ENCODE results near the gene NBPF3.
"Not testable (repeated sequence)": the region's sequence is repeated elsewhere in the genome, so short reads cannot be mapped to it uniquely, and the experiment has no call there.

Gene NBPF3, protein sequence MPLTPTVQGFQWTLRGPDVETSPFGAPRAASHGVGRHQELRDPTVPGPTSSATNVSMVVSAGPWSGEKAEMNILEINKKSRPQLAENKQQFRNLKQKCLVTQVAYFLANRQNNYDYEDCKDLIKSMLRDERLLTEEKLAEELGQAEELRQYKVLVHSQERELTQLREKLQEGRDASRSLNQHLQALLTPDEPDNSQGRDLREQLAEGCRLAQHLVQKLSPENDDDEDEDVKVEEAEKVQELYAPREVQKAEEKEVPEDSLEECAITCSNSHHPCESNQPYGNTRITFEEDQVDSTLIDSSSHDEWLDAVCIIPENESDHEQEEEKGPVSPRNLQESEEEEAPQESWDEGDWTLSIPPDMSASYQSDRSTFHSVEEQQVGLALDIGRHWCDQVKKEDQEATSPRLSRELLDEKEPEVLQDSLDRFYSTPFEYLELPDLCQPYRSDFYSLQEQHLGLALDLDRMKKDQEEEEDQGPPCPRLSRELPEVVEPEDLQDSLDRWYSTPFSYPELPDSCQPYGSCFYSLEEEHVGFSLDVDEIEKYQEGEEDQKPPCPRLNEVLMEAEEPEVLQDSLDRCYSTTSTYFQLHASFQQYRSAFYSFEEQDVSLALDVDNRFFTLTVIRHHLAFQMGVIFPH

DNA sequence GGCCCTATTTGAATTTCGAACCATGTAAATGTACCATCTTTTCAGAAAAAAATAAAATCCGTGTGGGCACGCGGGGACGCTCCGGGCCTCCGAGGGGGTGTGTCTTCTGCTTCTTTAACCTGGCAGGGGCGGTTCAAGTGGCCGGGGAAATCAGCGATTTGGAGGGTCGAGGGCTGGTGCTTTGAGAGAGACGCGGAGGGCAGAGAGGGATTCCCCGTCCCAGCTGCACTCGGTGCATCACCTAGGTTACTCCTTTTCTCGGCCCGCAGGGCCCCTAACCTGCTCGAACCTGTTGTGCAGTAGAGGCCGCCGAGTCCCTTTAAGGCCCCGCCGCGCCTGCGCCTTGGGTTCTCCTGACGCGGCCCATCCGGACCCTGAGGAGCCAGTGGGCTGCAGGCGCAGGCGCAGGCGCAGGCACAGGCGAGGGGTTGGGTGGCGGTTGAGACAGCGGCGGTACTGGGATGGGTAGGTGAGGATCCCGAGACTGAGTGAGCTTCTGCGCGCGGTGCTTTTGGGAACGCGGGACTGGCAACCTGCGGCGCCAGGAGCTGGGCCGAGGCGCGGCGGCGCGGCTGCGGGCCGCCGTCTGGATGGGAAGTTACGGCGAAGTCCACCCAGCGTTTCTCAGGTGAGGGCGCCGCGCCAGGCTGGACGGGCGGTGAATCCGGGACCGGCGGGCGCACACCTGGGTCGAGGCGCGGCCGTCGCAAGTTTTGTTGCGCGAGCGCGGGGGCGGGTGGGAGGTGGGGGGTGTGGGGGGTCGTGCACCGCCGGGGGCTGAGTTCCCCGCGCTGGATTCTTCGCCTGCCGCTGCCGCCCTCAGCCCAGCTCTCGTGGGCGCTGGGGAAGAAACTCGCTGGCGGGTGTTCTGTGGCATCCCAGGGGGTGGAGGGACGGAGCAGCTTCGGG, at the start of gene NBPF3:
Gene NBPF3 (plus strand): TSS at position 417 of the 909 bp plus-strand sequence. CDS start 4,950 bp downstream, outside the sequence.
- TF ChIP-seq Cebpa-rat (IDR thresholded peaks at IDR 0.05) = no peak
- peaks cover 9% of the 10 kb centered on the region; the same call in 1 of the 2 replicates for H4K20me1 ChIP-seq
- no peaks in the 10 kb centered on the region for H3K9me3 ChIP-seq
- H3K4me1 ChIP-seq = peaks cover 8% of the 10 kb centered on the region
- H3K4me2 ChIP-seq = peak within 1 kb of the TSS; percentile 68
- no peak within 1 kb of the TSS for H3K27ac ChIP-seq
- peaks cover 46% of the 10 kb centered on the region for H3K27me3 ChIP-seq
- peak within 1 kb of the TSS; percentile 41; the same call in 1 of the 2 replicates for H3K9ac ChIP-seq
- H3K4me3 ChIP-seq = peak within 1 kb of the TSS; percentile 71
- peaks cover 5% of the 10 kb centered on the region; the same call in 1 of the 2 replicates for H3K36me3 ChIP-seq

DNA sequence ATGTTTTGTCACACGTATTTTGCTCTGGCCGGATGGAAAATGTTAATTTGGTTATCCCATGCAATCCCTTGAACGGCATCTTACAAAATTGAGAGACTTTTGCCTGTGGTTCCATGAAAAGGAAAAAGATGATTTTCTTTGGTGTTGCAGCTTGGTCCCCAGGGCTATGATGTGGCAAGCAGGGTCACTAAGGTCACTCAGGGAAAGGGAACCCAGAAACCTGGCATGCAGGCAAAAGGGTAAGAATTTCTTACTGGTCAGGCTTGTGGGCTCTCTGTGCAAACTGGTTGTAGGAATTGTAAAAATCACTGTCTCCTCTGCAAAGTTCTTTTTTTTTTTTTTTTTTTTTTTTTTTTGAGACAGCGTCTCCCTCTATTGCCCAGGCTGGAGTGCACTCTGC, 48.4 kb upstream of the NBPF3 start:
- Histone ChIP-seq H3K27me3 (no peaks in the 10 kb centered on the region), H3K4me3 (no peak overlapping the region), H3K4me1 (peaks cover 14% of the 10 kb centered on the region), H3K36me3 (no peaks in the 10 kb centered on the region), H3K9me3 (peaks cover 3% of the 10 kb centered on the region; the same call in 1 of the 2 replicates), H4K20me1 (no peaks in the 10 kb centered on the region), H3K4me2 (no peak overlapping the region), H3K27ac (no peak overlapping the region), H3K9ac (no peak overlapping the region)
- no peak for TF ChIP-seq Cebpa-rat (IDR thresholded peaks at IDR 0.05)

DNA sequence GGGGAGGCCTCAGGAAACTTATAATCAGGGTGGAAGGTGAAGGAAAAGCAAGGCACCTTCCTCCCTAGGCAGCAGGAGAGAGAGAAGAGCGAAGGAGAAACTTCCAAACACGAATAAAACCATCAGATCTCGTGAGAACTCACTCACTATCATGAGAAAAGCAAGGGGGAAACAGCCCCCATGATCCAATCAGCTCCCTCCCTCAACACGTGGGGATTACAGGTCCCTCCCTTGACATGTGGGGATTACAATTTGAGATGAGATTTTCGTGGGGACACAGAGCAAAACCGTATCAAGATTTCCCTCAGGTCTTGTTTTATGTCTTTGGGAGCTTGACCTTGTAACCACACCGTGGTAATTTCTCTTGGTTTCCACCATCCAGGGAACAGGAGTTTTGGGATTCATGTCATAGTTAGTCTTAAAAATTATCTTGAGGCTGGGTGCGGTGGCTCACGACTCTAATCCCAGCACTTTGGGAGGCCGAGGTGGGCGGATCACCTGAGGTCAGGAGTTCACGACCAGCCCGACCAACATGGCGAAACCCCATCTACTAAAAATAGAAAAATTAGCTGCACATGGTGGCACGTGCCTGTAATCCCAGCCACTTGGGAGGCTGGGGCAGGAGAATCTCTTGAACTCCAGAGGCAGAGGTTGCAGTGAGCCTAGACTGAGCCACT, 47.2 kb upstream of the NBPF3 start:
- peaks cover 25% of the 10 kb centered on the region for H3K4me1 ChIP-seq
- H3K27ac ChIP-seq = no peak overlapping the region
- no peaks in the 10 kb centered on the region for H4K20me1 ChIP-seq
- TF ChIP-seq Cebpa-rat (IDR thresholded peaks at IDR 0.05) = no peak
- H3K27me3 ChIP-seq = no peaks in the 10 kb centered on the region
- H3K9me3 ChIP-seq = no peaks in the 10 kb centered on the region
- no peak overlapping the region for H3K4me3 ChIP-seq
- H3K9ac ChIP-seq = no peak overlapping the region
- peak overlapping the region; percentile 20 for H3K4me2 ChIP-seq
- no peaks in the 10 kb centered on the region for H3K36me3 ChIP-seq

DNA sequence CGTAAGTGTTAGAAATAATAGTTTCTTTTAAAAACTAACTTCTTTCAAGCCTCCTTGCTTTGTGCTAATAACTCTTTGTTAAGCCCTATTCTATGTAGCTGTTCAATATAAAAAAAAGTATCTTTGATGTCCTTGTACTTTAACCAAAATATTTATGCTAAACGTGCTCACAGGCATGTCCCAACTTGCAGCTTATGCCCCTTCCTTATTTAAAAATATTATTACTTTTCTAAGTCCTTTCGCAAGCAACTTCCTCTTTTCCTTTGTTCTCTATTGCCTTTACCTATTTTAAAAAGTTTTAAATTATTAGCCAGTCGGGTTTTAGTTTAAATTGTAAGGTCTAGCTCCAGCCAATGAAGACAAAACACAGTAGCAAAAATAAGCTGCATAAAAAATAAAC, 43.4 kb upstream of the NBPF3 start:
- Histone ChIP-seq H3K9ac (no peak overlapping the region), H3K4me2 (peak overlapping the region; percentile 13; the same call in 1 of the 2 replicates), H3K4me3 (no peak overlapping the region), H3K4me1 (peaks cover 32% of the 10 kb centered on the region), H3K36me3 (no peaks in the 10 kb centered on the region), H4K20me1 (no peaks in the 10 kb centered on the region), H3K9me3 (no peaks in the 10 kb centered on the region), H3K27ac (no peak overlapping the region), H3K27me3 (no peaks in the 10 kb centered on the region)
- no peak for TF ChIP-seq Cebpa-rat (IDR thresholded peaks at IDR 0.05)

DNA sequence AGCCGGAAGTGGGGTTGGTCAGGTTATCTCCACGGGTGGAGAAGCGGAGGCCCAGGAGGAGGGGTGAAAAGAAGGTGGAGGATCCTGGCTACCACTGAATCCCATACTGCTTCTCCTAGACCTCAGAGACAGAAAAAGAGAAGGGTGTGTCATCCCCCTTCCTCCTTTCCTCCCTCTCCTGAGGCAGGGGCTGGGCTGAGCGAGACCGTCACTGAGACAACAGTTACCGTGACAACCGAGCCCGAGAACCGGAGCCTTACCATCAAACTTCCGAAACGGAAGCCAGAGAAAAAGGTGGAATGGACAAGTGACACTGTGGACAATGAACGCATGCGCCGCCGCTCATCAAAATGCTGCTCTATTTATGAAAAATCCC, 42.1 kb upstream of the NBPF3 start:
- H3K27ac ChIP-seq = no peak overlapping the region
- H3K4me1 ChIP-seq = peaks cover 32% of the 10 kb centered on the region
- no peak overlapping the region for H3K4me3 ChIP-seq
- H3K4me2 ChIP-seq = peak overlapping the region; percentile 48
- no peaks in the 10 kb centered on the region for H4K20me1 ChIP-seq
- TF ChIP-seq Cebpa-rat (IDR thresholded peaks at IDR 0.05) = no peak
- H3K36me3 ChIP-seq = no peaks in the 10 kb centered on the region
- H3K9ac ChIP-seq = no peak overlapping the region
- no peaks in the 10 kb centered on the region for H3K9me3 ChIP-seq
- H3K27me3 ChIP-seq = no peaks in the 10 kb centered on the region

DNA sequence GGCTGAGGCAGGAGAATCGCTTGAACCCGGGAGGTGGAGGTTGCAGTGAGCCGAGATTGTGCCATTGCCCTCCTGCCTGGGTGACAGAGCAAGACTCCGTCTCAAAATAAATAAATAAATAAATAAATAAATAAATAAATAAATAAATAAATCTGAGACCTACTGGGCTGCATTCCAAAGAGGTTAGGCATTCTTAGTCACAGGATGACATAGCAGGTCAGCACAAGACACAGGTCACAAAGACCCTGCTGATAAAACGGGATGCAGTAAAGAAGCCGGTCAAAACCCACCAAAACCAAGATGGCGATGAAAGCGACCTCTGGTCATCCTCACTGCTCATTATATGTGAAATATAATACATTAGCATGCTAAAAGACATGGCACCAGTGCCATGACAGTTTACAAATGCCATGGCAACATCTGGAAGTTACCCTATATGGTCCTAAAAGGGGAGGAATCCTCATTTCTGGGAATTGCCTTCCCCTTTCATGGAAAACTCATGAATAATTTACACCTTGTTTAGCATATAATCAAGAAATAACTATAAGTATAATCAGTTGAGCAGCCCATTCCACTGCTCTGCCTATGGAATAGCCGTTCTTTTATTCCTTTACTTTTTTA, 38.1 kb upstream of the NBPF3 start:
- H3K36me3 ChIP-seq, H3K27ac ChIP-seq, H3K27me3 ChIP-seq, H3K4me2 ChIP-seq, H4K20me1 ChIP-seq, H3K9me3 ChIP-seq, H3K9ac ChIP-seq, H3K4me3 ChIP-seq: not testable (repeated sequence)
- peaks cover 15% of the 10 kb centered on the region for H3K4me1 ChIP-seq

DNA sequence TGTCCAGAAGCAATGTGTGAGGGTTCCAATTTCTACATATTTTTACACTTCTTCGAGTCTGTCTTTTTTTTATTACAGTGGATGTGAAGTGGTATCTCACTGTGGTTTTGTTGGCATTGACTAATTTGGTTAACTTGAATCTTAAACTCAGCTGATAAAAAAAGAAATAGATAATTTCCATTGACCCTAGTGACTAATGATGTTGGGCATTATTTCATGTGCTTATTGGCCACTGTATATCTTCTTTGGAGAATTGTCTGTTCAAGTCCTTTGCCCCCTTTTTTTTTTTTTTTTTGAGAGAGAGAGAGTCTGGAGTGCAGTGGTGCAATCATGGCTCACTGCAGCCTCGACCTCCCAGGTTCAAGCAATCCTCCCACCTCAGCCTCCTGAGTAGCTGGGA, 33.3 kb upstream of the NBPF3 start:
- Histone ChIP-seq H4K20me1 (no peaks in the 10 kb centered on the region), H3K4me2 (no peak overlapping the region), H3K4me1 (no peaks in the 10 kb centered on the region), H3K27me3 (no peaks in the 10 kb centered on the region), H3K9ac (no peak overlapping the region), H3K9me3 (no peaks in the 10 kb centered on the region), H3K36me3 (no peaks in the 10 kb centered on the region), H3K27ac (no peak overlapping the region), H3K4me3 (no peak overlapping the region)
- TF ChIP-seq Cebpa-rat (IDR thresholded peaks at IDR 0.05) = no peak

DNA sequence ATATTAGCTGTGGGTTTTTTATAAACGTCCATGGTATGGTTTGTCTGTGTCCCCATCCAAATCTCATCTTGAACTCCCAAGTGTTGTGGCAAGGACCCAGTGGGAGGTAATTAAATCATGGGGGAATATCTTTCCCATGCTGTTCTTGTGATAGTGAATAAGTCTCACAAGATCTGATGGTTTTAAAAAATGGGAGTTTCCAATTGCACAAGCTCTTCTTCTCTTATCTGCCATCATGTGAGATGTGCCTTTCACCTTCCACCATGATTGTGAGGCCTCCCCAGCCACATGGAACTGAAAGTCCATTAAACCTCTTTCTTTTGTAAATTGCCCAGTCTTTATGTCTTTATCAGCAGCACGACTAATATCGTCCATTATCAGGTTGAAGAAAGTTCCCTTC, 30.0 kb upstream of the NBPF3 start:
- H4K20me1 ChIP-seq, H3K4me1 ChIP-seq, H3K4me2 ChIP-seq, H3K9me3 ChIP-seq, H3K4me3 ChIP-seq, H3K9ac ChIP-seq, H3K36me3 ChIP-seq, H3K27ac ChIP-seq, H3K27me3 ChIP-seq: not testable (repeated sequence)

DNA sequence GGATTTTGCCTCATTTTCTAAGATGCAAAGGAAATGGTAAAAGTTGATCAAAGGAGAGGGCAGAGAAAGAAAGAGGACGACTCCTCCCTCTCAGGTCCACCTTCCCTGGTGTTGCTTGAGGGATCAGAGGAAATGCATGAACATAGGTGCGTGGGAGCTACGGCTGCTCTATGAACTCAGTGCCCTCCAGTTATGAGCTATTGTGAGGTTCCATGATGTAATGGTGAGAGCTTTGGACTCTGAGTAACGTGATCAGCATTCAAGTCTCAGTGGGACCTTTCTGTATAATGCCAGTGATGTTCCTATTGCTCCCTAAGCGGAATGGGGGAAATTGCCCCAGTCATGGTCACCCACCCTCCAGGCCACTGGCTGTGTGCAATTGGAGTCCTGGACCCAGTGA, 25.9 kb upstream of the NBPF3 start:
- Histone ChIP-seq H3K4me1 (no peaks in the 10 kb centered on the region), H3K9ac (no peak overlapping the region), H3K27ac (no peak overlapping the region), H3K36me3 (no peaks in the 10 kb centered on the region), H3K9me3 (no peaks in the 10 kb centered on the region), H4K20me1 (no peaks in the 10 kb centered on the region), H3K4me2 (no peak overlapping the region), H3K4me3 (no peak overlapping the region), H3K27me3 (no peaks in the 10 kb centered on the region)
- no peak for TF ChIP-seq Cebpa-rat (IDR thresholded peaks at IDR 0.05)

DNA sequence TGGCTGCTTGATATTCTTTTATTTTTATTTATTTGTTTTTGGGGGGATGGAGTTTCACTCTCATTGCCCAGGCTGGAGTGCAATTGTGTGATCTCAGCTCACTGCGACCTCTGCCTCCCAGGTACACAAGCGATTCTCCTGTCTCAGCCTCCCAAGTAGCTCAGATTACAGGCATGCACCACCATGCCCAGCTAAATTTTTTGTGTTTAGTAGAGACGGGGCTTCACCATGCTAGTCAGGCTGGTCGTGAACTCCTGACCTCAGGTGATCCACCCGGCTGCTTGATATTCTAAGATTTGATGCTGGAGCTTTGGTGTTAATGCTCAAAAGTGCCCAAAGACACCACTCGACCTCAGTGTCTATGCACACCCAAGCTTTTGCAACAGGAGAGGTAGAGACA, 19.6 kb upstream of the NBPF3 start:
- not testable (repeated sequence) for H3K36me3 ChIP-seq, H3K4me3 ChIP-seq, H3K9me3 ChIP-seq, H3K9ac ChIP-seq, H3K27me3 ChIP-seq, H4K20me1 ChIP-seq, H3K27ac ChIP-seq, H3K4me2 ChIP-seq, H3K4me1 ChIP-seq

DNA sequence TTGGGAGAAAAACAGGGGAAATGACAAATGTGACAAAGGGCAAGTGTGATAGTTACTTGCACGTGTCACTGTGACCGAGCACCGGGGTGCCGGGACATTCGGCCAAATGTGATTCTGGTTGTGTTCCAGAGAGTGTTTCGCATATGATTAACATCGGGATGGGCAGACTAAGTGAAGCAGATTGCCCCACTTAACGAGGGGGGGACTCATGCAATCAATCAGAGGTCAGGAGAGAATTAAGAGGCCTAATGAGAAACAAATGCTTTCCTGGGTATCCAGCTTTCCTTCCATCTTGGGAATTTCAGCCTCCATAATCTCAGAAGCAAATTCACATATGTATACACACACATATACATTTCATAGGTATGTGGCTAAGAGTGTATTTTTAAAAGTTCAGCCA, 18.6 kb upstream of the NBPF3 start:
- H3K4me2 ChIP-seq, H3K36me3 ChIP-seq, H3K27me3 ChIP-seq, H3K9me3 ChIP-seq, H3K4me3 ChIP-seq, H3K4me1 ChIP-seq, H3K27ac ChIP-seq, H3K9ac ChIP-seq, H4K20me1 ChIP-seq: not testable (repeated sequence)

DNA sequence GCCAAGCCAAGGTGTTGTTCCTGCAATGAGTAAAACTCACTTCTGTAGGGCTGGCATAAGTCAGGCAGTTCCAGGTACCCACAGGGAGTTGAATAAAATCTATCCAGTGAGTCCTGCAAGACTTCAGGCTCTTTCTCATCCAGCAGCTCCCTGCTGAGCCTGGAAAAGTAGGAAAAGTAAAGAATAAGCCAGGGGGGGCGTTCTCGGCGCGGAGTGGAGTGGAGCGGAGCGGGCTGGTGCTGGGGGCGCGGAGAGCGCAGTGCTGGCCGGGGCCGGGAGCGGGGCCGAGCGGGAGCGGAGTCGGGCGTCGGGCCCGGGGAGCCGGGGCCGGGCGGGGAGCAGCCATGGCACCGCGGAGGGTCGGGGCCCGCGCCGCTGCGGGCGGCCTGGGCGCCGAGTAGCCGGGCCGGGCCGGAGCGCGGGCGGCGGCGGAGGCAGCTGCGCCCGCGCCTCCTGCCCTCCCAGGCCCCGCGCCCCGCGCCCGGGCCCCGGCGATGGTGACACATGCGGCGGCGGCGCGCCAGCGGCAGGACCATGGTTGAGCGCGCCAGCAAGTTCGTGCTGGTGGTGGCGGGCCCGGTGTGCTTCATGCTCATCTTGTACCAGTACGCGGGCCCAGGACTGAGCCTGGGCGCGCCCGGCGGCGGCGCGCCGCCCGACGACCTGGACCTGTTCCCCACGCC, 12.0 kb upstream of the NBPF3 start:
- H3K4me2 ChIP-seq, H4K20me1 ChIP-seq, H3K4me3 ChIP-seq, H3K9me3 ChIP-seq, H3K9ac ChIP-seq, H3K4me1 ChIP-seq, H3K36me3 ChIP-seq, H3K27me3 ChIP-seq, H3K27ac ChIP-seq: not testable (repeated sequence)

All from BLaER1 (cell line).